Hypothalamus (tissue), 51 donors: ENCODE results near the gene ZNF146.
"Not testable (repeated sequence)": the region's sequence is repeated elsewhere in the genome, so short reads cannot be mapped to it uniquely, and the experiment has no call there.

Experiments
- DNase-seq, 51 donors: peaks; one replicate each; lab custom pipeline; 2025; lab: John Stamatoyannopoulos, UW

ZNF146 gene

GRCh38 chr19:36268081-36268480 is 53.2 kb downstream of the ZNF146 start:
- not testable (repeated sequence) for DNase-seq

DNA sequence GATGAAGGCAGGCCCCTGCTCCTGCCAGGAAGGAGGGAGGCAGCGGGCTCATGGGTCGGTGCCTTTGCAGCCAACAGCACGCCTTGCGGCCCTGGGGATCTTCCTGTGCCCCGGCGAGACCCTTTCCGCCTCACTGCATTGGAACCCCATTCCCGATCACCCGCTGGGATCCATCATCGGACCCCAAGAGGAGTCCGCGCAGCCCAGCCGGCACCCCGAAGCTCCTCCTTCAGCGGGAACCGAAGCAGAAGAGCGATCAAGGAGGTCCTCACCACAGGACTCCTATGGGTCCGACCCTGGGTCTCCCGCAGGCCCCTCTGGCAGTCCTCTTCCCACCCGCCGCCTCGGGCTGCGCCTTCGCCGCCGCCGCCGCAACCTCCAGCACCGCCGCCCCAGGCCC is 53.7 kb downstream of the ZNF146 start:
- DNase-seq, result not testable (repeated sequence)

GRCh38 chr19:36269295-36269694 is 54.4 kb downstream of the ZNF146 start:
- DNase-seq, result not testable (repeated sequence)
